HG02840 (cell line): Measurements from ENCODE around the gene ABHD5.

Experiments used
- ATAC-seq: cut with Tn5 transposase; IDR thresholded peaks from one replicate; pipeline ENCODE4 v1.9.1; 2021; ENCODE audit warnings: mild to moderate bottlenecking, moderate library complexity, moderate number of reproducible peaks; ENCODE audit not compliant: unreplicated experiment, low FRiP score

Gene ABHD5

DNA sequence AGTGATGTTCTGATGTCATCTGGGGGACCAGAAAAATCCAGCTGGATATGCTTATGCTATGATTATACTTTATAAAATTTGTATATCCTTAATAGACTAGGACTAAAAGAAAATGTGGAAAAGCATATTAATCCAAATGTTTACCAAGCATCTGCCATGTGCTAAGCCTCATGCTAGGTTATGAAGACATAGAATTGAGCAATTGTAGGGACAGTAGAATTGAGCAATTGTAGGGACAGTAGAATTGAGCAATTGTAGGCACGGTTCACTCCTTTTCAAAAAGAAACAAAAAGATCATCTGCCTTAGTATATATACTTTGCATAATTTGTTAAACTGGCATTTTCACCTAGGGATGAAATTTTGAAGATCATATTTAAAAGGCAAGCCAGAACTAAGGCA lies 18.3 kb downstream of the ABHD5 start:
- no peak for ATAC-seq

DNA sequence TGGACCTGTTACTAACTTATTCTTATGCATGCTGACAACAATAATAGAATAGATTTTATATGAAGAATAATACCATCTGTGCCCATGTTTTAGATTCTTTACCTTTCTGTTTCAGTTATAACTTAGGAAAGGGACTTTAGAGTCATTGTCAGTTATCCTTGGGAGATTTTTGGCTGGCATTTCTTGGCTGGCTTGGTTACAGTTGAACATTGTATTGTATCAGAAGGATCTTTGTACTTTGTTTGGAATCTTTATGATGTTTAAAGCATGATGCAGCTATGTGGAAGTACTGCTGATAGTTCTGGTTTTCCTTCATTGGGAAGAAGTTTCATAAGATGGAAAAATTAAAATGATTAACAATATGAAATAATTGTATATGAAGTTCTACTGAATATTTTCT lies 19.9 kb downstream of the ABHD5 start:
- ATAC-seq = no peak

DNA sequence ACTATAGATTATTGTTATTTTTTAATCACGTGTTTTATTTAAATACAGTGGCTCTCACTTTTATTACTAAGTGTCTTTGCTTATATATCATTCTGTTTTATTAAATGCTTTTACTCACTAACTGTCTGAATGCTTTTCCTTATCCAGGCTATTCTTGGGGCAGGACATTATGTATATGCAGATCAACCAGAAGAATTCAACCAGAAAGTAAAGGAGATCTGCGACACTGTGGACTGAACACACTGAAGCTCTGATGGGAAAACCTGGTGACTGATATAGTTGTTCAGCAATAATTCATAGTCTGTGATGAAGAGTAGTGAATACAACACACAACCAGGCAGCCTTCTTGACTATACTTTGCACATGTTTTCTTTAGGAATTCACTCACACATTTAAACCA lies 27.6 kb downstream of the ABHD5 start:
- ATAC-seq = no peak

DNA sequence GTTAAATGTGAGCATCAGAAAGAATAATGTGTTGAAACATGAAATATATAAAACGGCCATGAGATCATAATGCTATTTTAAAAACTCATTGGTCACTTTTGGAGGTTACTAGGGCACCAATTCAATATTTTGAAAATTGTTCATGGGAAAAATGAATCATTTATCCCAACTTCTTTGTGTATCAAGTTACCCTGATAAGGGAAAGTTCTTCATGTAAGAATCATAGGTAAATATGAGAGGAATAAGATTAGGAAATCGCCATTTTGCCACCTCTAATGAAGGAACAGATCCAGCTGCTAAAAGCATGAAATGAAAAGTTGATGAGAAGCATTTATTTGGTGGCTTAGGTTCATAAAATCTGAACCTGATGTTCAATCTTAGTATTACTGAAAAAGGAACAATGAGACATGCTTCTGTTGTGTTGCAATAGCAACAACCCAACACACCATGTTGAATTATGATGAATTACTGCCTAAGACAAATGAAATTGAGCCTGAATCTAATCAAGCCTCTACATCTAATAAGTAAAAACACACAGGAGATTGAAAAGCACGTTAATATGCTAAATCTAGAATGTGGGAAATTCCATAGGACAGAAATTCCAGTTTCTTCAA lies 32.5 kb downstream of the ABHD5 start:
- ATAC-seq = no peak

DNA sequence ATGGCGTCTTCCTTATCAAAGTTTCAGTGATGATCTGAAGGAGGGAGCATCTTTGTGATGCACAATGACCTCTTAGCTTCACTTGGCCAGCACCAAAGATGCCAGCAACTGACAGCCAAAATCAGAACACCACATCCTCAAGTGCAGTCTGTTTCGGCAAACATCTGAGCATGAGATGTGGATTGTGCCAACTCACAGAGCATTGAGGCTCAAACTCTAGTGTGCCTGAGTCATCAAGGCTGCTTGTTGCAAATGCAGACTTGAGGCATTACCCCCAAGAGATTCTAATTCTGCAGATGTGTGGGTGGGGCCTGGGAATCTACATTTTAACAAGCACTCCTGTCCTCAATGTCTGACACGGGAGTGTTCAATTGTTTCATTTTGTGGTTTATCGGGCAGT lies 35.8 kb downstream of the ABHD5 start:
- no peak for ATAC-seq

DNA sequence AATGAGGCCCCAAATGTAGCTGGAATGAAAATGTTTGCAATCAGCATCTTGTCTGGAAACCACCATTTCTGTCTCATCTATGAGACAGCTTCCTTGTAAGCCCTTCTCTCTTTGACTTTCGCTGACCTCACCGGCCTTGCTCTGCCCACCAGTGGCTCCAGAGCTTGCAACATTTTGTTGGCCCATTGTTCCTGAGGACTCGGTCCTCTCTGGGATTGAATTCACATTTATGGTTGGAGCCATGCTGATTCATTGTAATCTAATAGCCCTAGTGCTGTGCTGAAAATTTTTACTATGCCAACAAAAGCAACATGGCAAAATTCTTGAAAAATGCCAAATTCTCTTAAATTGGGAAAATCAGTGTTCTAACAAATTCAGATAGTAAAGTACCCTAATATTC lies 37.2 kb downstream of the ABHD5 start:
- no peak for ATAC-seq

DNA sequence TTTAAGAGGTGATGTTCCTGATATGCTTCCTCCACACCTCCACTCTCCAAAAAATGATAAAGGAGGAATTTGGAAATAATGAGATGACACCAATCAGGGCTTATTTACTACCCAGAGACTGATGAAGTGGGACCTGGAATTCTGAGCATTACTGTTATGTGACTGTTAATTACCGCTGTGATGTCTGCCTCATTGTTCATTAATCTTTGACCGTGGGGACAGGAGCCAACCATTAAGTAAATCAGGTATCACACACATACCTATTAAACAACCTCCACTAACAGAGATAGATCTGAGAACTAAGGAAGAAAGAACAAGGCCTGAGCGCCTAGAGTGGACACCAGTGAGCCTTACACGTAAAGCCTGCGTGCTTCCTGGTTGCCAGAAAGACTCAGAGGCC lies 37.7 kb downstream of the ABHD5 start:
- no peak for ATAC-seq

DNA sequence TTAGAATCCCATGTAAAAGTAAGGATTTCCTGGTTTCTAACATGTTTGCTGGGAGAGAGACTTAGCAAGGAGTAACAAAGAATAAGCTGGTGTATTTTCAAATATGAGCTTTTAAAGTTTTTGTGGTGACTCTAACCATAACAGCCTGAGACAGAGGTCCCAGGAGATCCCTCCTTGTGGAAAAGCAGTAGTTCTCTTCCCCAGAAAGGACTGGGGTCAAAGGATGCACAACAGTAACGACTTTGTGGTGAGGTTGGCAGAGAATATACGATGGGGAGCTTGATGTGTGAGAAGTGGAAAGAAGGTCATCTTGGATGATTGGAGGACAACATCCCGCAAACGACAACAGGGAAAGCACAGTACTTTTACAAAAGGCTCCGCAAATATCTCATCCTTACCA lies 38.2 kb downstream of the ABHD5 start:
- ATAC-seq = no peak

DNA sequence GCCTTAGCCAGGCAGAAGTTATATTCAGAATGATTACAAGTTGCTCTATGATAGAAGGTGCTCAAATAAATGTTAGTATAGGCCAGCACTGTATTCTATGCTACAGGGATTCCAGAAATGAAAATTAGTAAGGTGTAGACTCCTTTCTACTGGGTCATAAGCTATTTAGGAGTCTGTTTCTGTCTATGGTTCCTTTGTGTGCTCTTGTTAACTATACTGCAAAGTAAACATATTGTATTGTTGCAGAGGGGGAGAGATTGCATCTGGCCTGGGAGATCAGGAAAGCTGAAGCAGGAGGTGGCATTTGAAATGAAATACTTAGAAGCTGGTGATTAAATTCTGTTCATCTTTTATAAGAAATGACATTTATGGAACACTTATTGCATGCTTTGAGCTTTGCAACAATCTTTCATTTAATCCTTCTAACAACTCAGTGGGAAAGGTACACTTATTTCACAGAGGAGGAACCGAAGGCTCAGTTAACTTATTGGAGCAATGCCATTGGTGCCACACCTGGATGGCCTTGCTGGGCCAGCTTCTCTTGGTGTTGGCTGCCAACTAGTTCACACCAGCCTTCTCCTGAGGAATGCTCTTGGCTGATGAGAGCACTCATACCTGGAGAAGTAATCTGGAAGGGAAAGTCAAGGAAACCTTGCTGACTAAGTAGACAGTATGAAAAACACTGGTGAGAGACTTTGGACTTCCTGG lies 39.1 kb downstream of the ABHD5 start:
- ATAC-seq = no peak

DNA sequence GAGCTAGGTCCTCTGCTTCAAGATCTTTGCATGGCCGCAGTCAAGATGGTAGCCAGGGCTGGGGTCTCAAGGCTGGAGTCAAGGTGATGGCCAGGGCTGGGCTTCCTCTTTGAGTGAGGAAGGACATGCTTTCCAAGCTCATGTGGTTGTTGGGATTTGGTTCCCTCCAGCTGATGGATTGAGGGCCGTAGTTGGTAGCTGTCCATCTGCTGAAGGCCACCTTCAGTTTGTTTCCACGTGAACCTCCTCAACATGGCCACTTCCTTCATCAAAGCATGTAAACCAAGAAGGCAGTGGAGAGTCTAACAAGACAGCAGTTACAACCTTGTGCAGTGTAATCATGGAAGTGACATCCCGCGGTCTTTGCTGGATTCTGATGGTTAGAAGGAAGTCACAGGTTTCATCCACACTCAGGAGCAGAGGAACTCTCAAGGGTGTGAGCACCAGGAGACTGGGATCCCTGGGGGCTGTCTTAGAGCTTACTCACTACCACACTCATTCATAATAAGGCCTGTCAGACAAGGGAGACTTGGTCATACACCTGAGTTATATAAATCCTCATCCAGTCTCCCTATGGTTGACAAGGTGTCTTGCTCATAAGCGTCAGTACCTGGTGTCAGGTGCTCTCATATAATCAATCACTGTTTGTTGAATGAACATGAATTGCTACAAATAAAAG lies 42.1 kb downstream of the ABHD5 start:
- ATAC-seq = no peak

DNA sequence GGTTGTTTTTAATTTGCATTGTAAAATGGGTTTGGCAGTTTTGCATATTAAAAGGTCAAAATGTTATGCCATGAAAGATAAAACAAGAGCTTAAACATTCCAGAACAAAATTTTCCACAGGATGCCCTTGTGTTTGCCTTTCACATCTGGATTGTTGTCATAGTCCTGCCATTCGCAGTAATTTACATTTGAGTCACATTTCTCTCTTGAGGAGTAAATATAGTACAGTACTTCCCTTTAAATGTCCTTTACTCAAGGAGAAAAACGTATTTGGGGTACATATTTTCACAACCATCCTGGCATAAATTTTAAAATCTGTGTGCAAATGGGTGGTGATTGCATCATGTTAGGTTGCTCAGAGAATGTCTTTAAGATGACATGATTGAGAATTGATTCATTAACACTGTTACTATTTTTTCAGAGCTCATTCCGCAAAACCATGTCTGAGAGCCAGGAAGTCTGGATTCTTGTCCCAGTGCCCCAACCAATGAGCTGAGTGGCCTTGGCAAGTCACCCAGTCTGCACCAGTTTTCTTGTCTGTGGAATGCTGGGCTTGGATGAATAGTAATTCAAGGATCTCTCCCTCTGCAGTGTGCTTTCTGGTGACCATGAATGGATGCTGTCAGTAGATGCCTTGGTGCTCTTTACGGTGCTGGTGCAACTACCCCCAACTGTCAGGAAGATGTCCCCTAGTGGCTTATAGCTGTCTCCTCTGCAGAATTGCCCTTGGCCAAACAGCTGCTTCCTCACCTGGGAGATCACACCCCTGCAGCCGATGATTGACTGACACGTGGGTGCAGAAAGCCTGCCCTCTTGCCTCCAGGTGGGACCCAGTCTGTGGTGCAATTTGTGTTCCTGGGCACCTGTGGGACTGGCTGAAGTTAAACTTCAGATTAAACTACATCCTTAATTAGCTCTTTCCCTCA lies 43.0 kb downstream of the ABHD5 start:
- no peak for ATAC-seq

DNA sequence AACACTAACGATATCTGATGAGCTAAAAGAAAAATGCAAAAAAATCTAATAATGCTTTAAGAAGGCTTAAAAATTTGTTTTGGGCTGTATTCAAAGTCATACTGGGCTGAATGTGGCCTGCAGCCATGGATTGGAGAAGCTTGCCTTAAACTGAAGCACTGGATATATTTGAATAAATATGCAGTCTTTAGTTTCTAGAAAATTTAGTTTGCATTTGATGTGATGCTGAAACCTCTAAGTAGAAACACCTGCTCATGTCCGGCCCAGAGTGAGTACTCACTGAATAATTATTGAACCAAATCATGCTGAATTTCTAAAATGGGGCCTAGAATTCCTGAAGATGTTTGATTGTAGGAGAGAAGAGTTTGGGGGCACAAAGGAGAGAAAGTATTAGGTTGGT lies 43.9 kb downstream of the ABHD5 start:
- ATAC-seq = no peak

DNA sequence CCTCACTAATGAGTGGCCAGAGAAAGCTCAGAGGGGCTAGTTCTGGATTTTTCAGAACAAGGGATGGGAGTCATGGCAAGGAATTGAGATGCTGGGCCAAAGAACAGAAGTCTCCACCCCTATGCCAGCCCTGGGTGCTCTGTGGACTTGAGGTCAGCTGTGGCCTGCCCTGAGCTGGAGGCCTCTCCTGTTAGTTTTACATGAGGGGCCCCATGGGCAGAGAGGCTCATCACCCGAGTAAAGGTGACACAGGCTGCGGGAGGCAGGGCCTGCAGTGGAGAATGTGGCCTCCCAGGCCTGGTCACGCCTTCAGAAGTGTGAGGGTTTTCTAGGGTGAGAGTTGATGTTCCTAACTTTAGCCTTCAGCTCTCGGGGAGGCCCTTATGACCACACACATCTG lies 44.9 kb downstream of the ABHD5 start:
- no peak for ATAC-seq

DNA sequence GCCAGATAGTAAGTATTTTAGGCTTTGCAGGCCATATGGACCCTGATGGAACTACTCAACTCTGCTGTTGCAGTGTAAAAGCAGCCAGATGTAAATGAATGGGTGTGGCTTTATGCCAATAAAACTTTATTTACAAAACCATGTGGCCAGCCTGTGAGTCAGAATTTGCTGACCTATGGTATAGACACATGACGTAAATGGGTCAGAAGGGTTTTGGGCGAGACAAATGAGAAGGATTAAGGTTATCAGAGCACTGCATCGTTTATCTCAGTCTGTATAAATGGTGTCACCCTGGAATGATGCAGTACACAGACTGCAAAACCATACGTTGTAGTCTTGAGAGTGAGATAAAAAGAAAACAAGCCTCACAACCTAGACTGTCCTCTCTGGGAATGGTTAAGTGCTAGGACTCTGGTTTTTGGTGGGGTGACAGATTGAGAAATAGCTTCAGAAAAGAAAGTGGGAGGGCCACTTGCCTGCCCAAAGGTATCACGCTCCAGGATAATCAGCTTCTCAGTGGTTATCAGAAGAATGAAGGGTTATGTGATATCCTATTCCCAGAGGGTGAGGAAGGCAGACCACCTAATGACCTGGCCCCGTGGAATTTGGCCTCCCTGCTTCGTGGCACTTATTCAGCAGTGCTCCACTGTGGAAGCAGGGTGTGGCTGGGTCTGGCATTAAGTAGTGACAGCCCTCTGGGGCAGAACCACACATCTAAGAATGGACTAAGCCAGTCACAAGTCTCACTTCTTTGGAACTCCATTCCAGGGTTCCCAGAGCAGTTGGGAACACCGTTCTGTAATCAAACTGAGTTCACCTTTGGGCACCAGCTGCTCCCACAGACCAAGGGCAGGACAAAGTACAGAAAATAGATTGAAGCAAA lies 46.1 kb downstream of the ABHD5 start:
- ATAC-seq = no peak

DNA sequence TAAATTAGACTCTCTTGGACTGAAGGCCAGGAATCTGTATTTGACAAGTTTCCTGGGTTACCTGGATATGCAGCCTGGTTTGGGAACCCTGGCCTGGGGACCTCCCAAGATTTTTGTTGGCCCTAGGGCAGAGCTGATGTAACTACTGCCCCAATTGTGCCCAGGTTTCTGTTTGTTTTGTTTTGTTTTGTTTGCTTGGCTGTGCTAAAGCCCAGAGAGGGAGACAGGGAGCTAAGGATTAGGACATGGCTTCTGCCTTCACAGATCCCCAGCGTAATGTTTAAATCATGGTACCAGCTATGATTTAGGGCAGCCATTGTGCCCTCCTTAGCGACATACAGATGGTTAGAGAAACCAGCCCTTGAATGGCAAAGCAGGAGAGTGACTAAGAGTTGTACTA lies 47.6 kb downstream of the ABHD5 start:
- no peak for ATAC-seq

DNA sequence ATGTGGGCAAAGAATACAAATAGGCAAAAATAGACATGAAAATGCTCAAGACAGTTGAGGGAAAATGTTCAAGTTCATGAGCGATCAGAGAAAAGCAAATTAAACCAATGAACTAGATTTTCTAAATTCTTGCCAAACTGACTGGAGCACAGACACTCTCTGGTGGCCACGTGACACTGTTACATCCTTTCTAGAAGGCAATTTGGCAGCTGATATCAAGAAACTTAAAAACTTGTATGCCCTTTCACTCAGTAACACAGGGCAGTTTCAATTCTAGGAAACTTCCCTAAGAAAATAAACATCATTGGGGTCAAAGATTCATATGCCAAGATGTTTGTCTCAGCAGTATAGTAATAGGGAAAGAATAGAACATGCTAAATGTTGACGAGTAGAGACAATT lies 52.2 kb downstream of the ABHD5 start:
- no peak for ATAC-seq

DNA sequence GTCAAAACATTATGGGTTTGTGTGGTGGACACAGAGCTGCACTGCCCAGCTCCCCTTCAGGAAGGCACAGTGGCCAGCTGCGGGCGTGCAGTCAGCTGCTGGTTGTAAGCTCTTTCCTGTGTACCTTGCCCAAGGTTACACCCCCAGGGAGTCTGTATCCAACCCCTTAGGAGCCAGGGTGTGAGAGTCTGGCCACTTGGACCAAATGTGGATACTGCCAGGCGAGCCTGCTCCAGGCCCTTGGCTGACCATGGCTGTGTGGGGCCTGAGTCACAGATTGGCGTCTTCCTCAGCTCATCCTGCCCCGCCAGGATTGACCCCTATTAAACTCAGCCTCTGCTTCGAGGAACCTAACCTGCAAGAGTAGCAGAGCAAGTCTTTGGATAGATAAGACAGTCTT lies 56.9 kb downstream of the ABHD5 start:
- no peak for ATAC-seq

DNA sequence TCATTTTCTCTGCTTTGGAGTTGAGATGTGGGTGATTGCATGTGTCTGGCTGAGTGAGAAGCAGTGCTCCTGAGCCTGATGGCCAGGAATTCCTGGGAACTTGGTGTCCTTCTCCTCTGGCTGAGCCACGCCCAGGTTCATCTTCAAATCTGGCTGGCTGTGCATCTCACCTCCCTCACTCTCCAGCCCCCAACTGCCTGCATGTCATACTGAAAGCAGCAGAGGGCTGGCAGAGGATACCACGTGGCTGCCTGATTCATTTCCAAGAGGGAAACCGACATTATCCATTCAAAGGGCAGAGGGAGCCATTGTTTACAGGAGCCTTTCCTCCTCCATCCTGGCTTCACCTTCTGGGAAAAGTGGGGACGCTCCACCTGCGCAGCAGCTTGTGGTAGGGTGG lies 57.4 kb downstream of the ABHD5 start:
- ATAC-seq = no peak

DNA sequence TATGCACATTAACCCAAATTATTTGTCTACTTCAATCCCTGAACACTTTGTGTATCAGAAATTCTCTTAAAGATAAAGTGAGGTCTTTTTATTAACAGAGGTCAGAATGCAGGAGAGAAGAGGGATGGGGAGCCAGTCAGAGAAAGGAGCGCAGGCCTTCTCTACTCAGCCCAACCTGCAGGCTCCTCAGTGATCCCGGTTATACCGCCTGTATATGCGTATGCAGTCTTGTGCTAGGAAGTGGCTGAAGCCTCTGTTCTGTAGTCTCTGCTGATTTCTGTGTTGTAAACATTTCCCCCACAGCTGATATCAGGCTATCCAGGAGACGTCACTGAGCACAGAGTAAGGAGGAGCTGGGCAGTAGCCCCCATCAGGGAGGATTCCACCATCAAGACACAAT lies 57.9 kb downstream of the ABHD5 start:
- no peak for ATAC-seq

DNA sequence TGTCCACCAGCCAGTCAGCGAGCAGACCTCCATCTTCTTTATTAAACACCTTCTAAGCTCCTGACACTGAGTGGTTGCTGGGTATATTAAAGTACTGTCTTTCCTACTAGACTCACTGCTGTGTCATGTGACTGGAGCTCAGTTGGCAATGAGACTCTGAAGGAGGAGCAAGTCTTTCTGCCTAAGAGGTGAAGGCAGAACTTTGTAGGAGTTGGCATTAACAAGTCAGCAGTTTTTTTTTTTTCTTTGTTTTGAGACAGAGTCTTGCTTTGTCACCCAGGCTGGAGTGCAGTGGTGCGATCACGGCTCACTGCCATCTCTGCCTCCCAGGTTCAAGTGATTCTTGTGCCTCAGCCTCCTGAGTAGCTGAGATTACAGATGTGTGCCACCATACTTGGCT lies 62.2 kb downstream of the ABHD5 start:
- no peak for ATAC-seq
